Transverse colon (tissue), 4 donors: ENCODE results near the gene CADM1.

ENCODE experiments used
- CTCF ChIP-seq, 5 experiments: fragments of 200-600 bp in 3 of 5; fragments of 450-650 bp in 2 of 5; sonication (generic) in 3 of 5; IDR thresholded peaks; 1 replicate in 2 of 5; 2 replicates in 3 of 5; pipeline ENCODE4 v1.5.1; 2016 to 2017; ENCODE audit warnings: antibody characterized with exemption in 5 of 5, inconsistent platforms in 3 of 5, mild to moderate bottlenecking in 2 of 5, moderate library complexity in 1 of 5
- EP300 ChIP-seq: sonication (generic); formaldehyde crosslinking; IDR thresholded peaks from one replicate; pipeline ENCODE4 v1.6.1; 2017; ENCODE audit warnings: antibody characterized with exemption, low read depth
- POLR2A ChIP-seq: fragments of 450-650 bp; IDR thresholded peaks from one replicate; pipeline ENCODE4 v1.6.1; 2016; ENCODE audit warnings: antibody characterized with exemption, mild to moderate bottlenecking, moderate library complexity
- POLR2AphosphoS5 ChIP-seq, 3 donors: sonication (generic); formaldehyde crosslinking; IDR thresholded peaks; one replicate each; pipeline ENCODE4 v1.6.1; 2016; ENCODE audit warnings: antibody characterized with exemption in 3 of 3

GRCh38 chr11:115133475-115134209 is 370.6 kb downstream of the CADM1 start:
- TF ChIP-seq CTCF (IDR thresholded peaks at IDR 0.05) (no peak), POLR2A (no peak), POLR2AphosphoS5 (IDR thresholded peaks at IDR 0.05) (no peak), EP300 (no peak)
